Kidney (tissue), 22 donors: ENCODE data around the gene AACS. TPM values are rescaled to one million over a fixed set of nuclear protein-coding genes. Genes with fewer than 3 reads are reported as not detected.

Source experiments
- DNase-seq, 5 donors: peaks; one replicate each; pipeline ENCODE4 v3.0.0-alpha.2; 2013 to 2020
- FAIRE-seq: peaks from 2 replicates; lab custom pipeline; 2012; peaks lifted over from hg19 to GRCh38; lab: Jason Lieb, UNC
- H3K27ac ChIP-seq, 2 donors: one replicate each; pipeline ENCODE4 v1.7.0; 2013; ENCODE audit warnings: low read depth in 2 of 2, low read length in 2 of 2, inconsistent platforms in 1 of 2
- H3K27me3 ChIP-seq: one replicate; pipeline ENCODE4 v1.7.1; 2013; ENCODE audit warnings: low read length, inconsistent platforms; ENCODE audit not compliant: control insufficient read depth, insufficient read depth
- H3K36me3 ChIP-seq, 3 donors: one replicate each; pipeline versions ENCODE4 v1.7.0 to v1.7.1; 2013; ENCODE audit warnings: low read length in 3 of 3, control low read depth in 1 of 3, inconsistent platforms in 1 of 3; ENCODE audit not compliant: insufficient read depth in 3 of 3, control insufficient read depth in 2 of 3
- H3K4me1 ChIP-seq, 3 donors: one replicate each; pipeline versions ENCODE4 v1.7.0 to v1.7.1; 2013; ENCODE audit warnings: low read length in 3 of 3, inconsistent platforms in 1 of 3, low read depth in 1 of 3; ENCODE audit not compliant: control insufficient read depth in 2 of 3, insufficient read depth in 2 of 3
- H3K4me3 ChIP-seq, 3 donors: one replicate each; pipeline versions ENCODE4 v1.7.0 to v1.8.1; 2013; ENCODE audit warnings: low read length in 3 of 3, control low read depth in 1 of 3, inconsistent platforms in 1 of 3
- H3K9ac ChIP-seq, 3 donors: one replicate each; pipeline versions ENCODE4 v1.7.0 to v1.7.1; 2013; ENCODE audit warnings: low read length in 3 of 3, control low read depth in 1 of 3, inconsistent platforms in 1 of 3
- H3K9me3 ChIP-seq, 3 donors: one replicate each; pipeline versions ENCODE4 v1.7.0 to v1.7.1; 2013; ENCODE audit warnings: low read length in 3 of 3, control low read depth in 1 of 3, inconsistent platforms in 1 of 3; ENCODE audit not compliant: control insufficient read depth in 2 of 3, insufficient read depth in 1 of 3
- CTCF ChIP-seq: IDR thresholded peaks from 3 replicates; pipeline ENCODE4 v1.5.1; 2012; ENCODE audit warnings: mild to moderate bottlenecking, moderate library complexity, borderline replicate concordance; ENCODE audit not compliant: insufficient read depth; ENCODE audit errors: extremely low read depth
- intact Hi-C: fragments of 100-400 bp; cut with DNase I; formaldehyde crosslinking; loops from one replicate; pipeline ENCODE4 v1.11.1; 2022
- long read RNA-seq, 10 donors: library from polyadenylated mRNA in 1 of 10; unstranded in 1 of 10; transcript quantifications; one replicate each; pipeline ENCODE4 v2.0.0 and lab custom pipeline, GENCODE V29; 2021 to 2026
- polyA plus RNA-seq: library from polyadenylated mRNA; stranded (reverse); fragments of 350-450 nt; fragmentation: Illumina TruSeq; extraction: RNeasy Lipid Tissue Mini Kit (QIAGEN cat#74804); gene quantifications from one replicate; pipeline ENCODE4 v1.2.3, GENCODE V29; 2014; ENCODE audit warnings: low read depth, low replicate concordance; ENCODE audit not compliant: insufficient read depth
- total RNA-seq: library from RNA; stranded (reverse); fragmentation: NEBNext Ultra II Directional; extraction: Animal tissue kit (Norgen Biotek cat#: 25700); gene quantifications from one replicate; pipeline ENCODE4 v1.2.1, GENCODE V29; 2021
- donor health status: control.
- donor health status: control.
- donor health status: control.
- donor health status: control.
- donor health status: control.
- donor health status: DM: yes; HTN: yes; CAD: no.
- donor health status: Normal renal cell carcinoma (clear cell type).

Gene AACS
- total RNA-seq (20.9 TPM), polyA plus RNA-seq (20.9 TPM)
- long read RNA-seq, donor 1, partial matches to known transcripts = 0 of 3 reads
- long read RNA-seq, donor 1, other reads (novel, unspliced or antisense) = 0 of 3 reads
- long read RNA-seq, donor 2, partial matches to known transcripts = 0 of 2 reads
- long read RNA-seq, donor 2, other reads (novel, unspliced or antisense) = 0 of 2 reads
- long read RNA-seq, donor 3, transcript AACS-201 (18 exons, 3,316 nt) = major isoform, 5 of 5 reads
- long read RNA-seq, donor 3, partial matches to known transcripts = 0 of 5 reads
- long read RNA-seq, donor 3, other reads (novel, unspliced or antisense) = 0 of 5 reads
- long read RNA-seq, donor 4, partial matches to known transcripts = 0 of 3 reads
- long read RNA-seq, donor 4, other reads (novel, unspliced or antisense) = 0 of 3 reads
- long read RNA-seq, donor 5 = 0 reads
- long read RNA-seq, donor 6 = 0 reads
- long read RNA-seq, donor 7, transcript AACS-201 (18 exons, 3,316 nt) = major isoform, 22 of 31 reads
- long read RNA-seq, donor 7, partial matches to known transcripts = 4 of 31 reads
- long read RNA-seq, donor 7, other reads (novel, unspliced or antisense) = 5 of 31 reads
- long read RNA-seq, donor 8, partial matches to known transcripts = 0 of 2 reads
- long read RNA-seq, donor 8, other reads (novel, unspliced or antisense) = 0 of 2 reads
- long read RNA-seq, donor 9, partial matches to known transcripts = 0 of 2 reads
- long read RNA-seq, donor 9, other reads (novel, unspliced or antisense) = 0 of 2 reads
- long read RNA-seq, donor 10, partial matches to known transcripts = 6 of 7 reads
- long read RNA-seq, donor 10, other reads (novel, unspliced or antisense) = 0 of 7 reads

GRCh38 chr12:125065021-125065918 is at the start of gene AACS:
AACS (plus strand) TSS chr12:125065435; CDS start chr12:125065585, 150 bp downstream.
- TF ChIP-seq CTCF = no peak
- peak within 1 kb of the TSS; percentile 75 to 81 (median 76) for H3K4me3 ChIP-seq
- no peaks in the 10 kb centered on the region for H3K27me3 ChIP-seq
- intact Hi-C loops = no loop called here
- H3K36me3 ChIP-seq = no peaks in the 10 kb centered on the region
- DNase-seq = peak; percentile 88 to 91 (median 89)
- peak within 1 kb of the TSS; percentile 42 to 75 (median 49) for H3K9ac ChIP-seq
- H3K27ac ChIP-seq = peak within 1 kb of the TSS in 1 of 2 donors; percentile 7
- no peaks in the 10 kb centered on the region for H3K9me3 ChIP-seq
- no peak for FAIRE-seq
- peaks cover 0 to 8% (median 0%) of the 10 kb centered on the region in 3 donors for H3K4me1 ChIP-seq

GRCh38 chr12:125015680-125016310 is 49.4 kb upstream of the AACS start:
- Histone ChIP-seq H3K4me3 (no peak overlapping the region), H3K27me3 (no peaks in the 10 kb centered on the region), H3K9ac (no peak overlapping the region), H3K27ac (no peak overlapping the region), H3K36me3 (peaks cover 0 to 3% (median 0%) of the 10 kb centered on the region in 3 donors), H3K9me3 (no peaks in the 10 kb centered on the region), H3K4me1 (no peaks in the 10 kb centered on the region)
- intact Hi-C loops = no loop called here
- peak in 1 of 5 donors; percentile 17 for DNase-seq
- no peak for TF ChIP-seq CTCF
- FAIRE-seq = no peak

GRCh38 chr12:125017801-125018200 is 47.4 kb upstream of the AACS start:
- Histone ChIP-seq H3K4me3 (no peak overlapping the region), H3K36me3 (peaks cover 0 to 3% (median 0%) of the 10 kb centered on the region in 3 donors), H3K27ac (no peak overlapping the region), H3K27me3 (no peaks in the 10 kb centered on the region), H3K9ac (no peak overlapping the region), H3K9me3 (no peaks in the 10 kb centered on the region), H3K4me1 (no peaks in the 10 kb centered on the region)
- no peak for TF ChIP-seq CTCF
- FAIRE-seq (no peak), DNase-seq (peak in 1 of 5 donors; percentile 25)
- intact Hi-C loops = no loop called here
